Measurements from ENCODE around the gene TBC1D10A. TPM values are rescaled to one million over a fixed set of nuclear protein-coding genes. Genes with fewer than 3 reads are reported as not detected.

TBC1D10A gene
- 29.6 TPM for total RNA-seq
- long read RNA-seq, transcript TBC1D10A-201 (9 exons, 2,077 nt): major isoform, 38 of 51 reads
- long read RNA-seq, partial matches to known transcripts: 2 of 51 reads
- long read RNA-seq, other reads (novel, unspliced or antisense): 10 of 51 reads

GRCh38 chr22:30326706-30327362, at the start of gene TBC1D10A:
Gene TBC1D10A, minus strand, starts transcription at chr22:30326941. Its CDS starts 60 bp downstream, at chr22:30326881.
- intact Hi-C loops (cut with DNase I): no loop called here

GRCh38 chr22:30375312-30375849, 48.6 kb upstream of the TBC1D10A start:
- DNase-seq (no peak), ATAC-seq (no peak)
- H3K27ac ChIP-seq: no peak overlapping the region
- intact Hi-C loops (cut with DNase I): no loop called here
- H3K36me3 ChIP-seq: no peaks in the 10 kb centered on the region
- no peak for TF ChIP-seq CTCF (IDR thresholded peaks at IDR 0.05)
- H3K9me3 ChIP-seq: no peaks in the 10 kb centered on the region
- H3K4me1 ChIP-seq: no peaks in the 10 kb centered on the region
- H3K27me3 ChIP-seq: no peaks in the 10 kb centered on the region
- no peak overlapping the region for H3K4me3 ChIP-seq

More at GRCh38 chr22:30326706-30327362, at the start of gene TBC1D10A:
- H3K4me1 ChIP-seq: peaks cover 41% of the 10 kb centered on the region
- peak within 1 kb of the TSS; percentile 98 for H3K4me3 ChIP-seq
- H3K27me3 ChIP-seq: no peaks in the 10 kb centered on the region
- H3K9me3 ChIP-seq: no peaks in the 10 kb centered on the region
- peak; percentile 96 for DNase-seq
- peak within 1 kb of the TSS; percentile 87 for H3K27ac ChIP-seq
- H3K36me3 ChIP-seq: peaks cover 13% of the 10 kb centered on the region
- TF ChIP-seq CTCF (IDR thresholded peaks at IDR 0.05): no peak
- peak; percentile 96 for ATAC-seq

- H3K4me1 ChIP-seq: no peaks in the 10 kb centered on the region
- no peaks in the 10 kb centered on the region for H3K36me3 ChIP-seq
- H3K27ac ChIP-seq: no peak overlapping the region
- H3K9me3 ChIP-seq: no peaks in the 10 kb centered on the region
- ATAC-seq (no peak), DNase-seq (peak; percentile 53)
- no peak overlapping the region for H3K4me3 ChIP-seq
- no peaks in the 10 kb centered on the region for H3K27me3 ChIP-seq
- no peak for TF ChIP-seq CTCF (IDR thresholded peaks at IDR 0.05)
- intact Hi-C loops (cut with DNase I): no loop called here
These were observed 46.9 kb upstream of the TBC1D10A start for GRCh38 chr22:30373331-30374325.

- intact Hi-C loops (cut with DNase I): no loop called here
- ATAC-seq (peak; percentile 68), DNase-seq (no peak)
These were observed 46.2 kb upstream of the TBC1D10A start for GRCh38 chr22:30372915-30373314.

More at GRCh38 chr22:30372915-30373314, 46.2 kb upstream of the TBC1D10A start:
- Histone ChIP-seq H3K27me3 (no peaks in the 10 kb centered on the region), H3K9me3 (no peaks in the 10 kb centered on the region), H3K27ac (no peak overlapping the region), H3K4me1 (no peaks in the 10 kb centered on the region), H3K36me3 (no peaks in the 10 kb centered on the region), H3K4me3 (no peak overlapping the region)
- no peak for TF ChIP-seq CTCF (IDR thresholded peaks at IDR 0.05)

Measured in upper lobe of right lung (tissue), 1 donor.